Measurements from ENCODE around the gene TRA2B.

TRA2B gene

DNA sequence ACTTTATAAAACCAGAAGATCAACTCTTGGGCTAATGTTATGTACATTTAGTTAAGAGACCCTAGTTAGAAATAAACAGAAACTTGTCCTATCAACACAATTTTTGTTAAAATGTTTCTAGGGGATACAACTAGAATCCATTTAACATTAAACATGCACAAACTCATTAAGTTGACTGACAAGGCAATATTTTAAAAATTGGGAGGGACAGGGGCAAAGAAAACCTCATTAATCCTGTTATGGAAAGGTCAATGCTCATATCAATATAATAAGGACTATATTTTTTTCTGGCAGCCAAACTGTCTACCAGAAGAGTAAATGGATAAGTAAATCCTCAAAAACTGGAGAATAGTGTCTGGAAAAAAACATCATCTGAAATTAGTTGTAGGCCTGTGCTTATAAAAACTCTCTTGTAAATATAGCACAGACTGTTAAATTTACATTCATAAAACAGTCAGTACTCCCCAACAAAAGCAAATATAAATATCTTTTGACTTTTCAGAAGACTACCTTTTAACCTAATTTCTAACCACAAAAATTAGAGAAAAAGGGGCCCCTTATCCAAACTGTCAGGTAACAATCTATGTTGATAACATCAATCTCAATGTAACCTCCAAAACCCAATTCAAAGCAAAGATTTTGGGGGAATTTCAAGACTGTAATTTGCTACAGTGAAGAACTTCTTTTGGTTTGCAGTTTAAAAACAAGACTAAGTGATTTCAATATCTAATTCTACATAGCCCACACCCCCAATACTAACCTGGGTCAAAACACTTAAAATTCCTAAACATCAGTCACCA is 4.2 kb downstream of the TRA2B start:
- TF ChIP-seq ZFX (IDR thresholded peaks at IDR 0.05) (no peak), CTCF (conservative IDR thresholded peaks at IDR 0.05) (no peak)
- no peak overlapping the region for H3K27ac ChIP-seq

GRCh38 chr3:185931777-185932612 is 5.8 kb downstream of the TRA2B start:
- no peak overlapping the region for H3K27ac ChIP-seq
- no peak for TF ChIP-seq CTCF (conservative IDR thresholded peaks at IDR 0.05)
- no peak for TF ChIP-seq ZFX (IDR thresholded peaks at IDR 0.05)

- TF ChIP-seq ZFX (IDR thresholded peaks at IDR 0.05), result no peak
- no peak for TF ChIP-seq CTCF (conservative IDR thresholded peaks at IDR 0.05)
- no peak overlapping the region for H3K27ac ChIP-seq
These were observed 7.3 kb downstream of the TRA2B start for GRCh38 chr3:185930393-185931107.

DNA sequence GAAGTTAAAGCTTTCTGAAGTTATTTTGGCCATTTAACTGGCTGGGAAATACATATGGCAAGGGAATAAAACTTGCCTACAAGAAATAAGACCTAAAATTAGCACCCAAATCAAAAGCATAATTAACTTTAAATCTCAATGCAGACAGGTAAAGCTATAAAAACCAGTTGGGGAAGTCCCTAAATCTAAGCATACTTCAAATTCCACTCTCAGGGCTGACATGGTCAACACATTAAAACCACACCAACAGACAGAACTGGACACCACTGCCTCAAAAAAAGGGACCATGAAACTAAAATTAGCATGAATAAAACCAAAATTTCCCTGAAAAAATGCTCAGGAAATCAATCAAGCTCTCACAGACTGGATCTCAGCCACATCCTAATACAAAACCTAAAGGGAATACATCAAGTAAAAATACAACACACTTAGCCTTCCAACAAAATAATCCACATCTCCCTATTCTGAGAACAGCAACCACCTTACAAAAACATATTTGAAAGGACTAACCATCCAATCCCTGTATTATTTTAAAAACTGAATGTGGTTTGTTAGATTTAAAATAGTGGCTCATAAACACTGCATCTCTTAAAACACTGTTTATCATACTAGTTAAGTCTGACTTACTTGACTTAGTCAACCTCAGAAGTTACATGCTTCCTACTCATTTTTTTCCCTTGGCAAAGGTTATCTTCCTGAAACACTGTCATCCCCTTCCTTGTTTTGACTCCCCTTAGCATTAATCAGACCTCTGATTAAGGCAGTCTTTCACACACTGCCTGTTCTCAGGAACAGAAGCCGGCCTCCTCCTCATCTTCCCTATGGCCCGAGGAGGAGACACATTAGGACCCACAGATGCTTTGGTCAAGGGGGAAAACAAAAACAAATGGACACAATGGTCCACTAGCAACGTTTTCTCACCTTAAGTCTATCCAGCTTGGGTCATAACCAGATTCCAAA is 8.3 kb downstream of the TRA2B start:
- no peak for TF ChIP-seq ZFX (IDR thresholded peaks at IDR 0.05)
- no peak for TF ChIP-seq CTCF (conservative IDR thresholded peaks at IDR 0.05)
- no peak overlapping the region for H3K27ac ChIP-seq

- no peak for TF ChIP-seq ZFX (IDR thresholded peaks at IDR 0.05)
- TF ChIP-seq CTCF (conservative IDR thresholded peaks at IDR 0.05), result no peak
- H3K27ac ChIP-seq, result no peak overlapping the region
These were observed 9.3 kb downstream of the TRA2B start for GRCh38 chr3:185928496-185928895.

- no peak for TF ChIP-seq CTCF (conservative IDR thresholded peaks at IDR 0.05)
- no peak for TF ChIP-seq ZFX (IDR thresholded peaks at IDR 0.05)
- H3K27ac ChIP-seq, result no peak overlapping the region
These were observed 10.2 kb downstream of the TRA2B start for GRCh38 chr3:185927501-185928200.
